K562 (cell line): Measurements from ENCODE around the gene EPOP. TPM values are rescaled to one million over a fixed set of nuclear protein-coding genes. Genes with fewer than 3 reads are reported as not detected.

Experiments
- ATF7 ChIP-seq: fragments of 450-650 bp; IDR thresholded peaks from 2 replicates; pipeline ENCODE4 v1.7.1; 2014; ENCODE audit warnings: mild to moderate bottlenecking, moderate library complexity
- CXXC5 ChIP-seq: fragments of 250-450 bp; sonication (Bioruptor Pico); IDR thresholded peaks from 2 replicates; pipeline ENCODE4 v1.8.0; 2022; ENCODE audit warnings: inconsistent platforms, mild to moderate bottlenecking, moderate library complexity
- EGR1 ChIP-seq: fragments of 450-650 bp; conservative IDR thresholded peaks from 2 replicates; pipeline ENCODE4 v1.6.1; 2017; ENCODE audit warnings: mild to moderate bottlenecking
- GATAD2B ChIP-seq: fragments of 450-650 bp; IDR thresholded peaks from 2 replicates; pipeline ENCODE4 v1.6.1; 2017; ENCODE audit warnings: mild to moderate bottlenecking, borderline replicate concordance
- MTA2 ChIP-seq: fragments of 450-650 bp; IDR thresholded peaks from 2 replicates; pipeline ENCODE4 v1.6.1; 2016; ENCODE audit warnings: low read depth
- MYC ChIP-seq, 2 experiments: fragments of 250-450 bp in 1 of 2; sonication (Bioruptor Pico) in 1 of 2; IDR thresholded peaks; 2 replicates each; pipeline versions ENCODE4 v1.5.1 to v1.6.1; 2012 to 2021; ENCODE audit warnings: low read depth in 2 of 2, borderline replicate concordance in 1 of 2, improper control_type of control experiment in 1 of 2, low read length in 1 of 2, mild to moderate bottlenecking in 1 of 2, moderate library complexity in 1 of 2
- NFE2L1 ChIP-seq: fragments of 450-650 bp; IDR thresholded peaks from 2 replicates; pipeline ENCODE4 v1.6.1; 2016; ENCODE audit warnings: missing genetic modification characterization, low read depth, mild to moderate bottlenecking, missing compliant biosample characterization, moderate library complexity, borderline replicate concordance
- POLR2A ChIP-seq: fragments of 450-650 bp; conservative IDR thresholded peaks from 2 replicates; pipeline ENCODE4 v1.6.1; 2016
- POLR2G ChIP-seq: fragments of 200-400 bp; formaldehyde crosslinking; IDR thresholded peaks from 2 replicates; pipeline ENCODE4 v1.6.1; 2017; ENCODE audit warnings: low read depth, mild to moderate bottlenecking, antibody characterized with exemption, low read length, moderate library complexity
- POLR3A ChIP-seq: IDR thresholded peaks from 2 replicates; pipeline ENCODE4 v1.6.1; 2011; ENCODE audit warnings: borderline replicate concordance, mild to moderate bottlenecking, moderate library complexity; ENCODE audit not compliant: insufficient read length, insufficient read depth; ENCODE audit errors: extremely low read depth
- PPARD ChIP-seq: fragments of 250-450 bp; sonication (Bioruptor Pico); IDR thresholded peaks from 2 replicates; pipeline ENCODE4 v1.8.0; 2022; ENCODE audit warnings: inconsistent platforms, mild to moderate bottlenecking, moderate library complexity
- RBFOX2 ChIP-seq: fragments of 200-400 bp; formaldehyde crosslinking; IDR thresholded peaks from 2 replicates; pipeline ENCODE4 v1.6.1; 2017; ENCODE audit warnings: low read depth, mild to moderate bottlenecking, low read length, moderate library complexity
- SAP30 ChIP-seq: fragments of 200-600 bp; sonication (generic); IDR thresholded peaks from 2 replicates; pipeline ENCODE4 v1.6.1; 2012; ENCODE audit warnings: borderline replicate concordance, low read depth, mild to moderate bottlenecking, moderate library complexity, low read length, control low read depth, inconsistent platforms; ENCODE audit not compliant: insufficient read depth, poor library complexity, severe bottlenecking
- SMAD1 ChIP-seq: fragments of 150-350 bp; IDR thresholded peaks from 2 replicates; pipeline ENCODE4 v1.6.1; 2014; ENCODE audit warnings: low read length, low read depth; ENCODE audit not compliant: partially characterized antibody
- TFAP4 ChIP-seq: sonication (generic); formaldehyde crosslinking; IDR thresholded peaks from 2 replicates; pipeline ENCODE4 v1.8.0; 2022; ENCODE audit warnings: missing genetic modification reagents, mild to moderate bottlenecking, moderate library complexity, borderline replicate concordance
- ZBTB2 ChIP-seq: fragments of 450-650 bp; IDR thresholded peaks from 2 replicates; pipeline ENCODE4 v1.6.1; 2016; ENCODE audit warnings: antibody characterized with exemption
- ZBTB33 ChIP-seq: sonication (generic); formaldehyde crosslinking; IDR thresholded peaks from 2 replicates; pipeline ENCODE4 v1.8.1; 2023; ENCODE audit warnings: mild to moderate bottlenecking, missing genetic modification reagents
- ZNF511 ChIP-seq: sonication (generic); formaldehyde crosslinking; IDR thresholded peaks from 2 replicates; pipeline ENCODE4 v1.8.0; 2022; ENCODE audit warnings: mild to moderate bottlenecking, missing genetic modification reagents
- ZNF780A ChIP-seq: fragments of 250-450 bp; sonication (Bioruptor Pico); IDR thresholded peaks from 2 replicates; pipeline ENCODE4 v1.5.0; 2021; ENCODE audit warnings: mild to moderate bottlenecking
- polyA plus RNA-seq, 8 experiments: library from polyadenylated mRNA; depleted of rRNA in 4 of 8; stranded (reverse) in 5 of 8; unstranded in 3 of 8; fragments of >200 nt; fragmentation: Nextera tagmentation in 2 of 8; fragmentation: Illumina TruSeq in 1 of 8; extraction: Ambion mirVana in 2 of 8; extraction: Trizol in 1 of 8; gene quantifications; 2 replicates each; pipeline versions ENCODE4 v1.2.1 to v1.2.3, GENCODE V29; 2011 to 2014; ENCODE audit warnings: inconsistent platforms in 1 of 8, missing spikeins in 1 of 8
- total RNA-seq, 7 experiments: library from RNA; depleted of rRNA in 6 of 7; stranded (reverse); fragments of >200 nt in 6 of 7; fragmentation: Illumina TruSeq in 2 of 7; extraction: Trizol in 2 of 7; gene quantifications; 2 replicates each; pipeline versions ENCODE4 v1.2.1 to v1.2.3, GENCODE V29; 2011 to 2021; ENCODE audit warnings: low replicate concordance in 1 of 7

EPOP gene
- total and polyA plus RNA-seq, 9 of the 15 experiments (the other 6 are each of a cell fraction or from before 2014, with no cell fraction given) = 0.41 to 10.6 (median 4.6) TPM

GRCh38 chr17:38674749-38675615, at the start of gene EPOP (continued):
- TF ChIP-seq ATF7 (peak; percentile 35; the same call in 1 of the 2 replicates), PPARD (CRISPR knock-in tag) (no peak), POLR2G (peak; percentile 91), ZBTB33 (no peak), CXXC5 (CRISPR knock-in tag) (peak; percentile 84), POLR3A (no peak), MYC (IDR thresholded peaks at IDR 0.05; ENCODE audit: low read depth, low read length) (peak; percentile 96), MYC (CRISPR knock-in tag; IDR thresholded peaks at IDR 0.05; ENCODE audit: borderline replicate concordance, low read depth) (no peak), SAP30 (peak; percentile 34), ZNF780A (CRISPR knock-in tag) (no peak), RBFOX2 (peak; percentile 88), TFAP4 (CRISPR knock-in tag) (peak; percentile 56; the same call in 1 of the 2 replicates), EGR1 (peak; percentile 77), NFE2L1 (tag) (no peak), POLR2A (peak; percentile 65), MTA2 (no peak), ZNF511 (peak; percentile 50; the same call in 1 of the 2 replicates), GATAD2B (0 out of 2 replicates have a peak, but pooled peaks have one; percentile 50), ZBTB2 (0 out of 2 replicates have a peak, but pooled peaks have one; percentile 28), SMAD1 (no peak)
